CD4-positive, CD25-positive, alpha-beta regulatory T cell (primary cell): Measurements from ENCODE around the gene SETBP1. TPM values are rescaled to one million over a fixed set of nuclear protein-coding genes. Genes with fewer than 3 reads are reported as not detected.

Experiments used
- ATAC-seq, 2 donors: fragments of 150-1000 bp; cut with Tn5 transposase; one replicate each; pipeline ENCODE4 v1.10.0; 2021; ENCODE audit warnings: low read depth in 2 of 2, moderate number of reproducible peaks in 2 of 2, moderate library complexity in 1 of 2
- DNase-seq, 3 donors: peaks; one replicate each; pipeline versions ENCODE4 v3.0.0 to v3.0.0-alpha.2; 2012 to 2022; ENCODE audit warnings: mixed read lengths in 1 of 3
- H3K27ac ChIP-seq: one replicate; pipeline ENCODE4 v1.7.0; 2013; ENCODE audit warnings: mild to moderate bottlenecking, low read length; ENCODE audit not compliant: insufficient read depth, poor library complexity, severe bottlenecking
- H3K27me3 ChIP-seq: one replicate; pipeline ENCODE4 v1.7.0; 2013; ENCODE audit warnings: low read length; ENCODE audit not compliant: control insufficient read depth, insufficient read depth
- H3K36me3 ChIP-seq: one replicate; pipeline ENCODE4 v1.7.0; 2013; ENCODE audit warnings: mild to moderate bottlenecking, low read length, moderate library complexity; ENCODE audit not compliant: control insufficient read depth, insufficient read depth
- H3K4me1 ChIP-seq: 2 replicates; pipeline ENCODE4 v1.7.0; 2013; ENCODE audit warnings: mild to moderate bottlenecking, low read length; ENCODE audit not compliant: insufficient read depth, control insufficient read depth, poor library complexity, severe bottlenecking
- H3K4me3 ChIP-seq: one replicate; pipeline ENCODE4 v1.7.0; 2013; ENCODE audit warnings: low read depth, mild to moderate bottlenecking, low read length, moderate library complexity
- H3K9me3 ChIP-seq, 2 experiments: 1 replicate in 1 of 2; 2 replicates in 1 of 2; pipeline ENCODE4 v1.7.0; 2013; ENCODE audit warnings: low read length in 2 of 2, mild to moderate bottlenecking in 1 of 2, moderate library complexity in 1 of 2; ENCODE audit not compliant: control insufficient read depth in 2 of 2
- H3K27ac Mint-ChIP-seq, 3 donors: one replicate each; pipeline ENCODE4 v1.8.0; 2020 to 2022; ENCODE audit warnings: mild to moderate bottlenecking in 3 of 3, mixed read lengths in 3 of 3, moderate library complexity in 2 of 3
- H3K27me3 Mint-ChIP-seq: one replicate; pipeline ENCODE4 v1.8.0; 2022; ENCODE audit warnings: mild to moderate bottlenecking, mixed read lengths
- H3K36me3 Mint-ChIP-seq: one replicate; pipeline ENCODE4 v1.8.0; 2020; ENCODE audit warnings: mixed read lengths
- H3K4me1 Mint-ChIP-seq, 4 donors: one replicate each; pipeline ENCODE4 v1.8.0; 2020 to 2022; ENCODE audit warnings: mixed read lengths in 4 of 4, mild to moderate bottlenecking in 1 of 4
- H3K4me3 Mint-ChIP-seq, 4 donors: one replicate each; pipeline ENCODE4 v1.8.0; 2020 to 2022; ENCODE audit warnings: mild to moderate bottlenecking in 4 of 4, mixed read lengths in 4 of 4, moderate library complexity in 3 of 4
- H3K9me3 Mint-ChIP-seq, 7 donors: one replicate each; pipeline ENCODE4 v1.8.0; 2020 to 2022; ENCODE audit warnings: mixed read lengths in 7 of 7, mild to moderate bottlenecking in 3 of 7, moderate library complexity in 2 of 7
- polyA plus RNA-seq, 4 donors: library from polyadenylated mRNA; unstranded; fragments of 300-500 nt; fragmentation: Illumina TruSeq; gene quantifications; one replicate each; pipeline ENCODE4 v1.2.3, GENCODE V29; 2021
- total RNA-seq: library from RNA; stranded (reverse); gene quantifications from one replicate; pipeline ENCODE4 v1.2.3, GENCODE V29; 2022

Gene SETBP1
- total and polyA plus RNA-seq, 5 donors from 2014 or later, result 0.32 to 1.6 (median 0.38) TPM; not detected in 2

DNA sequence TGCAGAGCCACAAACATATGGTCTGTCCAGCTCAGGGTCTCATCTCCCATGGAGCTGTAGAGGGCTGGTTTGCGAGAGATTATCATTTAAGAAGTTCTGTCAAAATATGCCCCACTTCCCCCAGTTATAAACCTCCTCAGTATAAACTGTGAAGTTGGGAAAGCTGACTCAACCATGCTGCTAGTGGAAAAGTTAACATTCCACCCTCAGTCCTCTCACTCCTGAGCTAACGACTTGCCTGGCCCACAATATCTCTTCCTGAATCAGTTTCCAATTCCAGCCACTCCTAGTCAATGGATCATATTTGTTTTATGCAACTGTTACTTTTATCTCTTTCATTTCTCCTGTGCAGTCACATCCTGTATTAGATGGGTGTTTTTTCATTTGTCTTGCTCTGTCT is 326.2 kb downstream of the SETBP1 start:
- Histone ChIP-seq H3K4me1 (no peaks in the 10 kb centered on the region), H3K27me3 (no peaks in the 10 kb centered on the region), H3K36me3 (no peaks in the 10 kb centered on the region), H3K27ac (no peak overlapping the region), H3K4me3 (no peak overlapping the region), H3K9me3 (no peaks in the 10 kb centered on the region)
- peaks cover 0 to 3% (median 1%) of the 10 kb centered on the region in 4 donors for H3K4me1 Mint-ChIP-seq
- no peaks in the 10 kb centered on the region for H3K36me3 Mint-ChIP-seq
- H3K27ac Mint-ChIP-seq, result no peak overlapping the region
- no peaks in the 10 kb centered on the region for H3K9me3 Mint-ChIP-seq
- no peak overlapping the region for H3K4me3 Mint-ChIP-seq
- DNase-seq (no peak), ATAC-seq (no peak)
- no peaks in the 10 kb centered on the region for H3K27me3 Mint-ChIP-seq

GRCh38 chr18:45007531-45007930 is 326.8 kb downstream of the SETBP1 start:
- no peaks in the 10 kb centered on the region for H3K27me3 ChIP-seq
- peaks cover 0 to 3% (median 1%) of the 10 kb centered on the region in 4 donors for H3K4me1 Mint-ChIP-seq
- H3K27ac Mint-ChIP-seq, result no peak overlapping the region
- ATAC-seq, result no peak
- H3K9me3 Mint-ChIP-seq, result no peaks in the 10 kb centered on the region
- no peak for DNase-seq
- no peak overlapping the region for H3K4me3 ChIP-seq
- no peaks in the 10 kb centered on the region for H3K36me3 ChIP-seq
- no peak overlapping the region for H3K27ac ChIP-seq
- H3K4me1 ChIP-seq, result no peaks in the 10 kb centered on the region
- H3K36me3 Mint-ChIP-seq, result no peaks in the 10 kb centered on the region
- H3K27me3 Mint-ChIP-seq, result no peaks in the 10 kb centered on the region
- H3K4me3 Mint-ChIP-seq, result no peak overlapping the region
- no peaks in the 10 kb centered on the region for H3K9me3 ChIP-seq

DNA sequence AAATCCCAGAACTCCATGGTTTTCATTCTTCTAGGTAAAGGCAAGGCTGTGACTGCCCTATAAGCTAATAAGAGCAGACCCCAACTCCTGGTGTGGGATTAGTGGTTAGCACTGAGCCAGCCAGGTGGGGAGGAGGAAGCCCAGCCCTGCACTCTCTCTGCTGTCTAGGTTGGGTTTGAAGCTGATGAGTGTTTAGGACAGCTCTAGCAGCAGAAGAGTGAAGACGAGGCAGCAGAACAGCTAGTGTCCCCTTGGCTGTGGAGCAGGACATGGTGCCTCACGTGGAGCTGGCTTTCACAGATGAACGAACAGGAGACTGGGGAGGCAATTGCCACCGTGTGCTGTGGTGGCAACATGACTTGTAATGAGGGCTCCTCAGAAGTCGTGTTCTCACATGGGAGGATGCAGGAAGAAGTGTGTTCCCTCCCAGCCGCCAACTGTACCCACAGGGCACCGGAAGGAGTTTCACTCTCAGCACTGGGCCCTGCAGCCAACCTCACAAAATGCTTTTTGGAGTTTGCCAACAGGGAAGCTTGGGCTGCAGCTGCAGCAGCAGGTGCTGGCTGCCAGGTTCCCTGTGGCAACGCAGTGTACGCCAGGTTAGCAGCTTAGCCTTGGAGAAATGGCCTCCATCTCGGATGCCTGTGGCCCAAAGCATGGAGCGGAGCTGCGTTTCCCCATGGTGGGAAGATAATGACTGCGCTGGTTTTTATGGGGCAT is 328.2 kb downstream of the SETBP1 start:
- Histone ChIP-seq H3K27me3 (no peaks in the 10 kb centered on the region), H3K4me1 (no peaks in the 10 kb centered on the region), H3K9me3 (no peaks in the 10 kb centered on the region), H3K27ac (no peak overlapping the region), H3K4me3 (no peak overlapping the region), H3K36me3 (no peaks in the 10 kb centered on the region)
- peaks cover 0 to 3% (median 1%) of the 10 kb centered on the region in 4 donors for H3K4me1 Mint-ChIP-seq
- peak in 1 of 3 donors; percentile 12 for DNase-seq
- ATAC-seq, result no peak
- no peak overlapping the region for H3K27ac Mint-ChIP-seq
- no peaks in the 10 kb centered on the region for H3K36me3 Mint-ChIP-seq
- no peaks in the 10 kb centered on the region for H3K9me3 Mint-ChIP-seq
- no peaks in the 10 kb centered on the region for H3K27me3 Mint-ChIP-seq
- no peak overlapping the region for H3K4me3 Mint-ChIP-seq

GRCh38 chr18:45009756-45010155 is 329.1 kb downstream of the SETBP1 start:
- no peak overlapping the region for H3K27ac ChIP-seq
- no peaks in the 10 kb centered on the region for H3K36me3 Mint-ChIP-seq

GRCh38 chr18:45012286-45012685 is 331.6 kb downstream of the SETBP1 start:
- no peaks in the 10 kb centered on the region for H3K36me3 Mint-ChIP-seq
- peaks cover 0 to 3% (median 1%) of the 10 kb centered on the region in 4 donors for H3K4me1 Mint-ChIP-seq
- Histone ChIP-seq H3K27ac (no peak overlapping the region), H3K4me1 (no peaks in the 10 kb centered on the region), H3K27me3 (no peaks in the 10 kb centered on the region), H3K36me3 (no peaks in the 10 kb centered on the region), H3K9me3 (no peaks in the 10 kb centered on the region), H3K4me3 (no peak overlapping the region)
- no peaks in the 10 kb centered on the region for H3K27me3 Mint-ChIP-seq
- no peak overlapping the region for H3K27ac Mint-ChIP-seq
- no peak overlapping the region for H3K4me3 Mint-ChIP-seq
- DNase-seq, result no peak
- ATAC-seq, result no peak
- no peaks in the 10 kb centered on the region for H3K9me3 Mint-ChIP-seq

More at GRCh38 chr18:45009756-45010155, 329.1 kb downstream of the SETBP1 start:
- H3K9me3 Mint-ChIP-seq, result no peaks in the 10 kb centered on the region
- peaks cover 0 to 3% (median 1%) of the 10 kb centered on the region in 4 donors for H3K4me1 Mint-ChIP-seq
- Histone ChIP-seq H3K9me3 (no peaks in the 10 kb centered on the region), H3K36me3 (no peaks in the 10 kb centered on the region), H3K4me3 (no peak overlapping the region), H3K27me3 (no peaks in the 10 kb centered on the region), H3K4me1 (no peaks in the 10 kb centered on the region)
- DNase-seq, result no peak
- H3K27ac Mint-ChIP-seq, result no peak overlapping the region
- H3K4me3 Mint-ChIP-seq, result no peak overlapping the region
- no peaks in the 10 kb centered on the region for H3K27me3 Mint-ChIP-seq
- no peak for ATAC-seq

- Mint-ChIP-seq H3K4me3 (no peak overlapping the region), H3K4me1 (peaks cover 0 to 3% (median 1%) of the 10 kb centered on the region in 4 donors), H3K36me3 (no peaks in the 10 kb centered on the region), H3K27ac (no peak overlapping the region), H3K27me3 (no peaks in the 10 kb centered on the region), H3K9me3 (no peaks in the 10 kb centered on the region)
- Histone ChIP-seq H3K27ac (no peak overlapping the region), H3K9me3 (no peaks in the 10 kb centered on the region), H3K36me3 (no peaks in the 10 kb centered on the region), H3K4me1 (no peaks in the 10 kb centered on the region), H3K27me3 (no peaks in the 10 kb centered on the region), H3K4me3 (no peak overlapping the region)
- DNase-seq (no peak), ATAC-seq (no peak)
These were observed 333.4 kb downstream of the SETBP1 start for GRCh38 chr18:45014047-45014501.

- DNase-seq, result no peak
- H3K27ac Mint-ChIP-seq, result no peak overlapping the region
- no peaks in the 10 kb centered on the region for H3K27me3 Mint-ChIP-seq
- no peak overlapping the region for H3K4me3 Mint-ChIP-seq
- no peaks in the 10 kb centered on the region for H3K9me3 ChIP-seq
- H3K36me3 Mint-ChIP-seq, result no peaks in the 10 kb centered on the region
- no peak overlapping the region for H3K27ac ChIP-seq
- H3K4me1 Mint-ChIP-seq, result no peaks in the 10 kb centered on the region
- no peaks in the 10 kb centered on the region for H3K9me3 Mint-ChIP-seq
- no peak for ATAC-seq
- no peaks in the 10 kb centered on the region for H3K4me1 ChIP-seq
- no peaks in the 10 kb centered on the region for H3K27me3 ChIP-seq
- no peak overlapping the region for H3K4me3 ChIP-seq
- no peaks in the 10 kb centered on the region for H3K36me3 ChIP-seq
These were observed 335.1 kb downstream of the SETBP1 start for GRCh38 chr18:45015788-45016128.

GRCh38 chr18:45019469-45019868 is 338.8 kb downstream of the SETBP1 start:
- no peaks in the 10 kb centered on the region for H3K27me3 Mint-ChIP-seq
- H3K36me3 Mint-ChIP-seq, result no peaks in the 10 kb centered on the region
- ATAC-seq, result no peak

More at GRCh38 chr18:45019469-45019868, 338.8 kb downstream of the SETBP1 start:
- H3K27ac Mint-ChIP-seq, result no peak overlapping the region
- H3K36me3 ChIP-seq, result no peaks in the 10 kb centered on the region
- H3K27ac ChIP-seq, result no peak overlapping the region
- H3K4me3 Mint-ChIP-seq, result no peak overlapping the region
- H3K9me3 Mint-ChIP-seq, result peaks cover 0 to 2% (median 0%) of the 10 kb centered on the region in 7 donors
- H3K4me3 ChIP-seq, result no peak overlapping the region
- no peaks in the 10 kb centered on the region for H3K27me3 ChIP-seq
- H3K4me1 Mint-ChIP-seq, result no peaks in the 10 kb centered on the region
- DNase-seq, result no peak
- no peaks in the 10 kb centered on the region for H3K9me3 ChIP-seq
- no peaks in the 10 kb centered on the region for H3K4me1 ChIP-seq
